CD4-positive, alpha-beta T cell (primary cell): Measurements from ENCODE around the gene CPNE4. TPM values are rescaled to one million over a fixed set of nuclear protein-coding genes. Genes with fewer than 3 reads are reported as not detected.

Experiments
- ATAC-seq: fragments of 200-7000 bp; cut with Tn5 transposase; one replicate; pipeline ENCODE4 v1.10.0; 2022; ENCODE audit warnings: mild to moderate bottlenecking; ENCODE audit not compliant: poor library complexity
- CTCF ChIA-PET: fragments of 350-600 bp; sonication (Branson Sonifier 250); formaldehyde crosslinking; loops from one replicate; lab custom pipeline; 2021; ENCODE audit warnings: antibody characterized with exemption, inconsistent platforms; lab: Charles Lee
- POLR2A ChIA-PET: fragments of 350-600 bp; sonication (Branson Sonifier 250); formaldehyde crosslinking; loops from one replicate; lab custom pipeline; 2021; ENCODE audit warnings: antibody characterized with exemption, inconsistent platforms; lab: Charles Lee
- DNase-seq, 14 experiments: peaks; one replicate each; pipeline ENCODE4 v3.0.0-alpha.2; 2013 to 2020; ENCODE audit warnings: mixed read lengths in 2 of 14
- H3K27ac ChIP-seq, 2 donors: one replicate each; pipeline versions ENCODE4 v1.5.1 to v1.7.0; 2013; ENCODE audit warnings: low read length in 2 of 2, low read depth in 1 of 2, mild to moderate bottlenecking in 1 of 2
- H3K27me3 ChIP-seq, 2 experiments: 1 replicate in 1 of 2; 2 replicates in 1 of 2; pipeline versions ENCODE4 v1.6.1 to v1.7.0; 2013; ENCODE audit warnings: low read length in 2 of 2, control low read depth in 1 of 2, mild to moderate bottlenecking in 1 of 2, moderate library complexity in 1 of 2; ENCODE audit not compliant: insufficient read depth in 2 of 2, control insufficient read depth in 1 of 2
- H3K36me3 ChIP-seq: one replicate; pipeline ENCODE4 v1.6.1; 2013; ENCODE audit warnings: low read length, control low read depth; ENCODE audit not compliant: insufficient read depth
- H3K4me1 ChIP-seq: one replicate; pipeline ENCODE4 v1.6.1; 2013; ENCODE audit warnings: low read length, control low read depth; ENCODE audit not compliant: insufficient read depth
- H3K4me3 ChIP-seq: one replicate; pipeline ENCODE4 v1.5.1; 2013; ENCODE audit warnings: mild to moderate bottlenecking, low read length, moderate library complexity
- H3K9me3 ChIP-seq, 2 experiments: 1 replicate in 1 of 2; 2 replicates in 1 of 2; pipeline versions ENCODE4 v1.6.1 to v1.7.0; 2013; ENCODE audit warnings: low read length in 2 of 2, mild to moderate bottlenecking in 2 of 2, control low read depth in 1 of 2, moderate library complexity in 1 of 2; ENCODE audit not compliant: control insufficient read depth in 1 of 2, insufficient read depth in 1 of 2
- H3K27ac Mint-ChIP-seq: one replicate; pipeline ENCODE4 v1.8.0; 2020; ENCODE audit warnings: mixed read lengths
- H3K27me3 Mint-ChIP-seq: one replicate; pipeline ENCODE4 v1.8.0; 2021; ENCODE audit warnings: mixed read lengths
- H3K36me3 Mint-ChIP-seq: one replicate; pipeline ENCODE4 v1.8.0; 2021; ENCODE audit warnings: low read depth, mixed read lengths
- H3K4me1 Mint-ChIP-seq: one replicate; pipeline ENCODE4 v1.8.0; 2021; ENCODE audit warnings: low read depth, mixed read lengths
- H3K4me3 Mint-ChIP-seq: one replicate; pipeline ENCODE4 v1.8.0; 2020; ENCODE audit warnings: mild to moderate bottlenecking, mixed read lengths
- H3K9me3 Mint-ChIP-seq: one replicate; pipeline ENCODE4 v1.8.0; 2020; ENCODE audit warnings: mixed read lengths
- CTCF ChIP-seq: fragments of 200-600 bp; IDR thresholded peaks from one replicate; pipeline ENCODE4 v1.8.0; 2022; ENCODE audit warnings: antibody characterized with exemption, mild to moderate bottlenecking
- intact Hi-C, 2 experiments: fragments of 100-400 bp; cut with DNase I in 1 of 2; cut with micrococcal nuclease in 1 of 2; formaldehyde crosslinking; loops; one replicate each; pipeline versions ENCODE4 v1.15.1 to v1.9.0; 2023 to 2025; cut with DNase I, micrococcal nuclease
- total RNA-seq, 174 experiments: library from RNA in 2 of 174; stranded (reverse) in 2 of 174; gene quantifications; one replicate each; pipeline ENCODE4 v1.2.3 and lab custom pipeline; 2021 to 2026

The CPNE4 gene
- total RNA-seq, 2 experiments from 2014 or later, result not detected

- no peaks in the 10 kb centered on the region for H3K27me3 ChIP-seq
- intact Hi-C loops, result no loop called here
- TF ChIP-seq CTCF, result no peak
- H3K9me3 ChIP-seq, result peaks cover 0 to 5% of the 10 kb centered on the region in 2 experiments
- ATAC-seq (no peak), DNase-seq (no peak)
- no peaks in the 10 kb centered on the region for H3K36me3 Mint-ChIP-seq
- H3K4me3 Mint-ChIP-seq, result no peak overlapping the region
- H3K4me3 ChIP-seq, result no peak overlapping the region
- H3K4me1 ChIP-seq, result no peaks in the 10 kb centered on the region
- H3K27ac ChIP-seq, result no peak overlapping the region
- H3K36me3 ChIP-seq, result no peaks in the 10 kb centered on the region
- peaks cover 11% of the 10 kb centered on the region for H3K9me3 Mint-ChIP-seq
- H3K27me3 Mint-ChIP-seq, result no peaks in the 10 kb centered on the region
- no peak overlapping the region for H3K27ac Mint-ChIP-seq
- no peaks in the 10 kb centered on the region for H3K4me1 Mint-ChIP-seq
- ChIA-PET POLR2A (no interaction called here), CTCF (no interaction called here)
These were observed 53.5 kb downstream of the CPNE4 start for GRCh38 chr3:131981323-131981722.

- H3K36me3 Mint-ChIP-seq, result no peaks in the 10 kb centered on the region
- H3K27me3 Mint-ChIP-seq, result no peaks in the 10 kb centered on the region
- intact Hi-C loops, result no loop called here
- CTCF ChIA-PET, result no interaction called here
- ATAC-seq (no peak), DNase-seq (no peak)
- no peaks in the 10 kb centered on the region for H3K4me1 Mint-ChIP-seq
- Histone ChIP-seq H3K36me3 (no peaks in the 10 kb centered on the region), H3K27me3 (no peaks in the 10 kb centered on the region), H3K4me3 (no peak overlapping the region), H3K27ac (no peak overlapping the region), H3K4me1 (no peaks in the 10 kb centered on the region), H3K9me3 (peaks cover 0 to 3% of the 10 kb centered on the region in 2 experiments)
- TF ChIP-seq CTCF, result no peak
- H3K27ac Mint-ChIP-seq, result no peak overlapping the region
- no peak overlapping the region for H3K4me3 Mint-ChIP-seq
- peaks cover 11% of the 10 kb centered on the region for H3K9me3 Mint-ChIP-seq
- POLR2A ChIA-PET, result no interaction called here
These were observed 58.4 kb downstream of the CPNE4 start for GRCh38 chr3:131976448-131976847.

GRCh38 chr3:131975047-131975446, 59.8 kb downstream of the CPNE4 start:
- no peak for TF ChIP-seq CTCF
- no peak overlapping the region for H3K4me3 Mint-ChIP-seq
- Histone ChIP-seq H3K27ac (no peak overlapping the region), H3K36me3 (no peaks in the 10 kb centered on the region), H3K4me1 (no peaks in the 10 kb centered on the region), H3K9me3 (no peaks in the 10 kb centered on the region), H3K4me3 (no peak overlapping the region), H3K27me3 (no peaks in the 10 kb centered on the region)
- no peaks in the 10 kb centered on the region for H3K4me1 Mint-ChIP-seq
- peaks cover 5% of the 10 kb centered on the region for H3K9me3 Mint-ChIP-seq
- intact Hi-C loops, result no loop called here
- no peak overlapping the region for H3K27ac Mint-ChIP-seq
- no peak for ATAC-seq
- H3K27me3 Mint-ChIP-seq, result no peaks in the 10 kb centered on the region
- H3K36me3 Mint-ChIP-seq, result no peaks in the 10 kb centered on the region
- no peak for DNase-seq
- POLR2A ChIA-PET, result no interaction called here
- CTCF ChIA-PET, result no interaction called here
